Ishikawa (cell line): ENCODE results near the gene ELP5.

Experiments used
- CEBPB ChIP-seq: IDR thresholded peaks from 2 replicates; pipeline ENCODE4 v1.6.1; 2012
- CREB1 ChIP-seq: IDR thresholded peaks from 2 replicates; pipeline ENCODE4 v1.6.1; 2012; ENCODE audit warnings: low read depth
- EP300 ChIP-seq: IDR thresholded peaks from 2 replicates; pipeline ENCODE4 v1.6.1; 2012; ENCODE audit warnings: borderline replicate concordance
- NFIC ChIP-seq: IDR thresholded peaks from 2 replicates; pipeline ENCODE4 v1.6.1; 2012
- RAD21 ChIP-seq: IDR thresholded peaks from 2 replicates; pipeline ENCODE4 v1.6.1; 2012; ENCODE audit warnings: low read depth
- REST ChIP-seq: IDR thresholded peaks from 2 replicates; pipeline ENCODE4 v1.6.1; 2012; ENCODE audit warnings: low read depth, mild to moderate bottlenecking
- TEAD4 ChIP-seq: IDR thresholded peaks from 2 replicates; pipeline ENCODE4 v1.6.1; 2012
- USF1 ChIP-seq: IDR thresholded peaks from 2 replicates; pipeline ENCODE4 v1.6.1; 2012
- TF ChIP-seq, protein P1 (sequence below): IDR thresholded peaks from 2 replicates; pipeline ENCODE4 v1.6.1; 2012

DNA sequence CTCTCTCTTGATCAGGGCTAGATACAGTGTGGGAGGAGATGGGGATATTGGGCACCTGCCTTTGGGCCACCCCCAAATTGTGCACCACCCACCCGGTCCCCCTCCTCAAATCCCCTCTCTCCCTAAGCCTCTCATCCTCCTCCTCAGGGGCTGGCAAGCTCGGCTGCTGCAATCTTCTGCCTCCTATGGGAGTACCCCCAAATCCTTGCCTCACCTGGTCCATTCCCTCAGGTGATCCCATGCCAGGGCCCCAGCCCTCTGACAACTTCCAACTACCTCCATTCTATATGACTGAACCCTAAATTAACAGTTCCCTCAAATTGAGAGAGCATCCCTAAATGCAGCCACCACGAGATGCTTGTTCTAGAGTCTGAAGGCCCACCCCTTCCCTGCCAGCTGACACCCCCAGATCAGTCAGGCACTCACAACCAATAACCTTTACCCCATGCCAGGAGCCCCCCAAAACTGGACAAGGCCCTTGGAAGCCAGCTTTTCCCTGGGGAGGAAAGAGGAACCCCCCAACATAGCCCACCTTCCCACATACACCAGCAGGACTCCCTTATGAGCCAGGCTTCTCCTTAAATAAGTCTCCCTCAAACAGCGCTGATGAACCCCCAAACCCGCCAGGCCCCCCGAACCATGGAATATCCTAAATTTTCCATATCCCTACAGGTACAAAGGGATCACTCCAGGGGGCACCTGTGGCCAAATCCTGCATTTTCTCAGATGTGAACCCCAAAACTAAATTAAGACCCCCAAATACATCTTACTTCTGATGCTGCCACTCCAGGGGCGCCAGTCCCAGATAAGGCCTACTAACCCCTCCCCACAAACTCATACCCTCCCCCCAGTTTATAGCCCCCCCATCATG, 35.5 kb upstream of the ELP5 start:
- TF ChIP-seq CEBPB, result no peak
- TF ChIP-seq NFIC, result no peak
- TF ChIP-seq USF1, result no peak
- TF ChIP-seq EP300, result no peak
- TF ChIP-seq RAD21, result no peak
- TF ChIP-seq CREB1, result no peak
- TF ChIP-seq TEAD4, result no peak
- TF ChIP-seq, protein P1, sequence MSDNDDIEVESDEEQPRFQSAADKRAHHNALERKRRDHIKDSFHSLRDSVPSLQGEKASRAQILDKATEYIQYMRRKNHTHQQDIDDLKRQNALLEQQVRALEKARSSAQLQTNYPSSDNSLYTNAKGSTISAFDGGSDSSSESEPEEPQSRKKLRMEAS, result no peak
- TF ChIP-seq REST, result no peak
